ENCODE results near the gene EFNA5.

DNA sequence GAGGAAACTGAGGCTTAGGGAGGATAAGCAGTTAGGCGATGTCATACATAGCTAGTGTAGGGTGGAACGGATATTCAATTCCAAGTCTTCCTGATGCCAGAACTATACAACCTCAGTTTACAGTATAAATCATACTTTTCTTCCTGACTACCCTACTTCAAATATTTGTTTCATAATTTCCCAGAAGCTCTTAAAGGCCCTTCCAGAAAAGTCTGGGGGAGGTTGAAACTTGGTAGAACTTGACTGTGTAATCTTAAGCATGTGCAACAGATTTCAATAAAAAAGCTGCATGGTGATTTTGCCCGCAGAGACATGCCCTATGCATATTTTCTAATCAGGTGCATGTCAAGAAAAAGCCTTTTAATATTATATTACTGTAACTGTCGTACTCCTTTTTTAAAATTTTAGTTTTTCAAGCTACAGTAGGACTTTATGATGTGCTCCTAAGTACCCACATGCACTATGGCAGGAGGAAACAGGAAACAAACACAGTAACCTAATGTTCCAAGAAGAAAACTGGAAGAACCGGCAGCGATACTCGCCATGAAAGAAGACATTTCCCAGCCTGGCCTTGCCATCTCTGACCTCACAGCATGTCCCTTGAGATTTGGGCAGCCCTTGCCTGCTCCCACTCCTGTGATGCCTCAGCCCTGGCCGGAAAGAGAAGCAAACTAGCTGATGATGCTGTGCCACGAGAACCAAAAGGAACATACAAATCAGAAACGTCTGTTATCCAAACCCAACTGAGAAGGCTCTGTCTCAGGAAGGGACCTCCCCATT is 266.0 kb downstream of the EFNA5 start:
- TF ChIP-seq, protein P1, sequence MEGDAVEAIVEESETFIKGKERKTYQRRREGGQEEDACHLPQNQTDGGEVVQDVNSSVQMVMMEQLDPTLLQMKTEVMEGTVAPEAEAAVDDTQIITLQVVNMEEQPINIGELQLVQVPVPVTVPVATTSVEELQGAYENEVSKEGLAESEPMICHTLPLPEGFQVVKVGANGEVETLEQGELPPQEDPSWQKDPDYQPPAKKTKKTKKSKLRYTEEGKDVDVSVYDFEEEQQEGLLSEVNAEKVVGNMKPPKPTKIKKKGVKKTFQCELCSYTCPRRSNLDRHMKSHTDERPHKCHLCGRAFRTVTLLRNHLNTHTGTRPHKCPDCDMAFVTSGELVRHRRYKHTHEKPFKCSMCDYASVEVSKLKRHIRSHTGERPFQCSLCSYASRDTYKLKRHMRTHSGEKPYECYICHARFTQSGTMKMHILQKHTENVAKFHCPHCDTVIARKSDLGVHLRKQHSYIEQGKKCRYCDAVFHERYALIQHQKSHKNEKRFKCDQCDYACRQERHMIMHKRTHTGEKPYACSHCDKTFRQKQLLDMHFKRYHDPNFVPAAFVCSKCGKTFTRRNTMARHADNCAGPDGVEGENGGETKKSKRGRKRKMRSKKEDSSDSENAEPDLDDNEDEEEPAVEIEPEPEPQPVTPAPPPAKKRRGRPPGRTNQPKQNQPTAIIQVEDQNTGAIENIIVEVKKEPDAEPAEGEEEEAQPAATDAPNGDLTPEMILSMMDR (optimal IDR thresholded peaks at IDR 0.05 in 1 of 3, IDR thresholded peaks at IDR 0.05 in 1 of 3, conservative IDR thresholded peaks at IDR 0.05 in 1 of 3; ENCODE audit: extremely low read depth in 1 of 3, insufficient read depth in 2 of 3, low read length in 3 of 3) = no peak
- no peak for TF ChIP-seq EZH2 (IDR thresholded peaks at IDR 0.05; ENCODE audit: low read length)

Data from keratinocyte (primary cell).